Stomach (tissue), 9 donors: ENCODE data around the gene FEV. TPM values are rescaled to one million over a fixed set of nuclear protein-coding genes. Genes with fewer than 3 reads are reported as not detected.
A peak's percentile ranks its signal among the peaks of the same experiment; 100 is the strongest.

Experiments
- DNase-seq, 2 donors: peaks; one replicate each; pipeline versions ENCODE4 v3.0.0 to v3.0.0-alpha.2; 2013 to 2019
- H3K27ac ChIP-seq, 5 donors: fragments of 200-600 bp in 4 of 5; sonication (generic) in 4 of 5; one replicate each; pipeline ENCODE4 v1.5.1; 2013 to 2019; ENCODE audit warnings: mild to moderate bottlenecking in 1 of 5, moderate library complexity in 1 of 5
- H3K27me3 ChIP-seq, 3 donors: fragments of 200-600 bp; sonication (generic); one replicate each; pipeline ENCODE4 v1.5.1; 2017 to 2019; ENCODE audit warnings: mixed run types in 1 of 3
- H3K36me3 ChIP-seq, 4 donors: fragments of 200-600 bp; sonication (generic); 1 replicate in 3 of 4; 2 replicates in 1 of 4; pipeline ENCODE4 v1.5.1; 2016 to 2019
- H3K4me1 ChIP-seq, 4 donors: fragments of 200-600 bp; sonication (generic); one replicate each; pipeline ENCODE4 v1.5.1; 2016 to 2019
- H3K4me3 ChIP-seq, 4 donors: fragments of 200-600 bp; sonication (generic) in 3 of 4; one replicate each; pipeline ENCODE4 v1.5.1; 2016 to 2019; ENCODE audit warnings: mild to moderate bottlenecking in 1 of 4
- H3K9me3 ChIP-seq, 4 donors: fragments of 200-600 bp; sonication (generic); one replicate each; pipeline ENCODE4 v1.5.1; 2016 to 2019
- EP300 ChIP-seq: sonication (generic); formaldehyde crosslinking; IDR thresholded peaks from one replicate; pipeline ENCODE4 v1.6.1; 2017; ENCODE audit warnings: antibody characterized with exemption
- POLR2A ChIP-seq, 4 donors: fragments of 450-650 bp; IDR thresholded peaks; one replicate each; pipeline ENCODE4 v1.6.1; 2016; ENCODE audit warnings: antibody characterized with exemption in 4 of 4, control low read depth in 2 of 4, mild to moderate bottlenecking in 1 of 4, moderate library complexity in 1 of 4
- POLR2AphosphoS5 ChIP-seq, 3 donors: sonication (generic); formaldehyde crosslinking; IDR thresholded peaks; one replicate each; pipeline ENCODE4 v1.6.1; 2016; ENCODE audit warnings: antibody characterized with exemption in 3 of 3
- WGBS, 5 donors: extraction: QIAGEN DNeasy Blood & Tissue Kit in 3 of 5; methylation state at CpG; one replicate each; pipeline versions ENCODE4 v1.1.5 to v1.1.7; 2013 to 2018; 5-methylcytosine and 5-hydroxymethylcytosine counted together
- intact Hi-C: fragments of 100-400 bp; cut with DNase I; formaldehyde crosslinking; loops from one replicate; pipeline ENCODE4 v1.15.1; 2023; ENCODE audit warnings: low total_unique reads
- polyA plus RNA-seq, 3 donors: library from polyadenylated mRNA; stranded (reverse); fragments of 200-250 nt; gene quantifications; one replicate each; pipeline ENCODE4 v1.2.3, GENCODE V29; 2013
- total RNA-seq, 5 donors: library from RNA; depleted of rRNA; stranded (reverse); fragments of >200 nt; gene quantifications; one replicate each; pipeline versions ENCODE4 v1.1.0 to v1.2.3, GENCODE V29; 2014 to 2016
- TF ChIP-seq, protein P1 (sequence below), 7 experiments: fragments of 450-650 bp in 4 of 7; fragments of 200-600 bp in 3 of 7; sonication (generic) in 3 of 7; IDR thresholded peaks; one replicate each; pipeline ENCODE4 v1.5.1; 2016 to 2019; ENCODE audit warnings: antibody characterized with exemption in 7 of 7, control low read depth in 2 of 7, mild to moderate bottlenecking in 1 of 7
- donor health status: healthy with polysubstance abuse.
- donor health status: Bipolar disorder and iron deficiency.
- donor health status: healthy.

Gene FEV
- total and polyA plus RNA-seq, 8 donors, result 0.28 to 6.4 (median 1.1) TPM; not detected in 4

GRCh38 chr2:219017201-219017931 lies 32.4 kb upstream of the FEV start:
- peaks cover 0 to 58% (median 0%) of the 10 kb centered on the region in 3 donors for H3K27me3 ChIP-seq
- no peak overlapping the region for H3K4me3 ChIP-seq
- intact Hi-C loops, result no loop called here
- TF ChIP-seq POLR2A (IDR thresholded peaks at IDR 0.05) (no peak), EP300 (no peak), POLR2AphosphoS5 (IDR thresholded peaks at IDR 0.05) (no peak)
- TF ChIP-seq, protein P1, sequence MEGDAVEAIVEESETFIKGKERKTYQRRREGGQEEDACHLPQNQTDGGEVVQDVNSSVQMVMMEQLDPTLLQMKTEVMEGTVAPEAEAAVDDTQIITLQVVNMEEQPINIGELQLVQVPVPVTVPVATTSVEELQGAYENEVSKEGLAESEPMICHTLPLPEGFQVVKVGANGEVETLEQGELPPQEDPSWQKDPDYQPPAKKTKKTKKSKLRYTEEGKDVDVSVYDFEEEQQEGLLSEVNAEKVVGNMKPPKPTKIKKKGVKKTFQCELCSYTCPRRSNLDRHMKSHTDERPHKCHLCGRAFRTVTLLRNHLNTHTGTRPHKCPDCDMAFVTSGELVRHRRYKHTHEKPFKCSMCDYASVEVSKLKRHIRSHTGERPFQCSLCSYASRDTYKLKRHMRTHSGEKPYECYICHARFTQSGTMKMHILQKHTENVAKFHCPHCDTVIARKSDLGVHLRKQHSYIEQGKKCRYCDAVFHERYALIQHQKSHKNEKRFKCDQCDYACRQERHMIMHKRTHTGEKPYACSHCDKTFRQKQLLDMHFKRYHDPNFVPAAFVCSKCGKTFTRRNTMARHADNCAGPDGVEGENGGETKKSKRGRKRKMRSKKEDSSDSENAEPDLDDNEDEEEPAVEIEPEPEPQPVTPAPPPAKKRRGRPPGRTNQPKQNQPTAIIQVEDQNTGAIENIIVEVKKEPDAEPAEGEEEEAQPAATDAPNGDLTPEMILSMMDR (IDR thresholded peaks at IDR 0.05), result no peak
- no peak overlapping the region for H3K27ac ChIP-seq
- DNase-seq, result peak in 1 of 2 donors; percentile 40
- 68 to 84% (median 79%) methylated on average over 12 to 14 of the region's 14 CpGs for WGBS, 5 donors
- H3K9me3 ChIP-seq, result no peaks in the 10 kb centered on the region
- H3K4me1 ChIP-seq, result no peaks in the 10 kb centered on the region
- H3K36me3 ChIP-seq, result no peaks in the 10 kb centered on the region

DNA sequence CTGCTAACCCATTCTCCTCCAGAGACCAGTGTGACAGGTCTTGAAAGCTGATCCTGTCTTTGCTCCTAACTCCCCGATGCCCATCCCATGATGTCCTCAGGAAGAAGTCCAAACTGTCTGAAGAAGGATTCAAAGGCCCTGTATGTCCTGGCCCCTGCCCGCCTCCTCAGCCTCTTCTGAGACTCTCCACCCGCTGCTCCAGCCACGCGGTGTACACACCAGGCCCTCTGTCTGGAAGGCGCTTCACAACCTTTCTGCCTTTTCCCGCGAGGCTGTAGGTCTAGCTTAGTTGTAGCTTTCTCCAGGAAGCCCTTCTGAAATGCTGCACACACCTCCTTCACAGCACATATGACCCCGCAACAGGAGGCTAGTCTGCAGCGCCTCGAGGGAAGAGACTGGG lies 31.7 kb upstream of the FEV start:
- intact Hi-C loops, result no loop called here
- DNase-seq, result no peak
- H3K27me3 ChIP-seq, result peaks cover 0 to 52% (median 0%) of the 10 kb centered on the region in 3 donors
- TF ChIP-seq POLR2A (IDR thresholded peaks at IDR 0.05) (no peak), EP300 (no peak), POLR2AphosphoS5 (IDR thresholded peaks at IDR 0.05) (no peak)
- TF ChIP-seq, protein P1 (IDR thresholded peaks at IDR 0.05), result no peak
- H3K9me3 ChIP-seq, result no peaks in the 10 kb centered on the region
- 88 to 93% (median 91%) methylated on average over 11 of the region's 11 CpGs for WGBS, 5 donors
- no peak overlapping the region for H3K4me3 ChIP-seq
- H3K27ac ChIP-seq, result no peak overlapping the region
- H3K4me1 ChIP-seq, result no peaks in the 10 kb centered on the region
- H3K36me3 ChIP-seq, result no peaks in the 10 kb centered on the region

GRCh38 chr2:219010873-219011272 lies 25.9 kb upstream of the FEV start:
- WGBS, 5 donors, result 77 to 83% (median 82%) methylated on average over 5 of the region's 5 CpGs
- no peaks in the 10 kb centered on the region for H3K9me3 ChIP-seq
- H3K27ac ChIP-seq, result no peak overlapping the region
- H3K4me3 ChIP-seq, result no peak overlapping the region
- DNase-seq, result no peak
- H3K4me1 ChIP-seq, result no peaks in the 10 kb centered on the region
- intact Hi-C loops, result no loop called here
- TF ChIP-seq POLR2A (IDR thresholded peaks at IDR 0.05) (no peak), POLR2AphosphoS5 (IDR thresholded peaks at IDR 0.05) (no peak), EP300 (no peak)
- TF ChIP-seq, protein P1 (IDR thresholded peaks at IDR 0.05), result no peak
- H3K27me3 ChIP-seq, result peaks cover 0 to 62% (median 3%) of the 10 kb centered on the region in 3 donors
- no peaks in the 10 kb centered on the region for H3K36me3 ChIP-seq

- TF ChIP-seq, protein P1 (IDR thresholded peaks at IDR 0.05), result peak in 4 of 7 experiments; percentile 22 to 37 (median 34)
- TF ChIP-seq POLR2AphosphoS5 (IDR thresholded peaks at IDR 0.05), result no peak
- 22 to 50% (median 31%) methylated on average over 4 to 6 of the region's 6 CpGs for WGBS, 5 donors
- H3K27me3 ChIP-seq, result peaks cover 0 to 69% (median 3%) of the 10 kb centered on the region in 3 donors
- no peak overlapping the region for H3K27ac ChIP-seq
- intact Hi-C loops, result no loop called here
- peak in 1 of 2 donors; percentile 67 for DNase-seq
- H3K9me3 ChIP-seq, result no peaks in the 10 kb centered on the region
- H3K4me1 ChIP-seq, result no peaks in the 10 kb centered on the region
- H3K4me3 ChIP-seq, result no peak overlapping the region
- no peaks in the 10 kb centered on the region for H3K36me3 ChIP-seq
Measured at GRCh38 chr2:219010162-219010756, 25.3 kb upstream of the FEV start.
